Measurements from ENCODE around the gene PRUNE1.

DNA sequence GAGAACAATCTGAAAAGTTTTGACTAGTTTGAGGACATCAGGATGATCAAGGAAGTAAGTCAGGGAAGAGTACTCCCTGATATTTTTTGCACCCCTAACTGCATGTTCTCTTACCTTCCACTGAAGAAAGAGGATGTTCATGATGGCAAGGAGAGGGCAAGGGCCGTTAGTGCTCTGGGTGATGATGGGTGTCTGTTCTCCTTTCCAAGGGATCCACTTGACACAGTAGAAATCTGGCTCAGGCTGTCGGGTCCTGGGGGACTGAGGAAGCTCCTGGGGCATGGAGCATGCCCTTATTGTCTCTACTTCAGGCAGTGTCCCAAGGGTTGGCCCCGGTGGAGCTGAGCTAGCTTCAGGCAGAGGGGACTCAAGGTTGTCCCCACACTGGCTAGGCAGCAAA is 6.2 kb upstream of the PRUNE1 start:
- TF ChIP-seq SMC3 (conservative IDR thresholded peaks at IDR 0.05; ENCODE audit: poor library complexity) (no peak), POLR2AphosphoS5 (IDR thresholded peaks at IDR 0.05) (no peak), MXI1 (conservative IDR thresholded peaks at IDR 0.05; ENCODE audit: poor library complexity, severe bottlenecking) (no peak), TAF1 (IDR thresholded peaks at IDR 0.05; ENCODE audit: low read depth) (no peak), EP300 (conservative IDR thresholded peaks at IDR 0.05; ENCODE audit: poor library complexity, severe bottlenecking) (no peak)
- TF ChIP-seq, protein P1, sequence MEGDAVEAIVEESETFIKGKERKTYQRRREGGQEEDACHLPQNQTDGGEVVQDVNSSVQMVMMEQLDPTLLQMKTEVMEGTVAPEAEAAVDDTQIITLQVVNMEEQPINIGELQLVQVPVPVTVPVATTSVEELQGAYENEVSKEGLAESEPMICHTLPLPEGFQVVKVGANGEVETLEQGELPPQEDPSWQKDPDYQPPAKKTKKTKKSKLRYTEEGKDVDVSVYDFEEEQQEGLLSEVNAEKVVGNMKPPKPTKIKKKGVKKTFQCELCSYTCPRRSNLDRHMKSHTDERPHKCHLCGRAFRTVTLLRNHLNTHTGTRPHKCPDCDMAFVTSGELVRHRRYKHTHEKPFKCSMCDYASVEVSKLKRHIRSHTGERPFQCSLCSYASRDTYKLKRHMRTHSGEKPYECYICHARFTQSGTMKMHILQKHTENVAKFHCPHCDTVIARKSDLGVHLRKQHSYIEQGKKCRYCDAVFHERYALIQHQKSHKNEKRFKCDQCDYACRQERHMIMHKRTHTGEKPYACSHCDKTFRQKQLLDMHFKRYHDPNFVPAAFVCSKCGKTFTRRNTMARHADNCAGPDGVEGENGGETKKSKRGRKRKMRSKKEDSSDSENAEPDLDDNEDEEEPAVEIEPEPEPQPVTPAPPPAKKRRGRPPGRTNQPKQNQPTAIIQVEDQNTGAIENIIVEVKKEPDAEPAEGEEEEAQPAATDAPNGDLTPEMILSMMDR (IDR thresholded peaks at IDR 0.05; ENCODE audit: poor library complexity, severe bottlenecking) = no peak
- TF ChIP-seq, protein P2, sequence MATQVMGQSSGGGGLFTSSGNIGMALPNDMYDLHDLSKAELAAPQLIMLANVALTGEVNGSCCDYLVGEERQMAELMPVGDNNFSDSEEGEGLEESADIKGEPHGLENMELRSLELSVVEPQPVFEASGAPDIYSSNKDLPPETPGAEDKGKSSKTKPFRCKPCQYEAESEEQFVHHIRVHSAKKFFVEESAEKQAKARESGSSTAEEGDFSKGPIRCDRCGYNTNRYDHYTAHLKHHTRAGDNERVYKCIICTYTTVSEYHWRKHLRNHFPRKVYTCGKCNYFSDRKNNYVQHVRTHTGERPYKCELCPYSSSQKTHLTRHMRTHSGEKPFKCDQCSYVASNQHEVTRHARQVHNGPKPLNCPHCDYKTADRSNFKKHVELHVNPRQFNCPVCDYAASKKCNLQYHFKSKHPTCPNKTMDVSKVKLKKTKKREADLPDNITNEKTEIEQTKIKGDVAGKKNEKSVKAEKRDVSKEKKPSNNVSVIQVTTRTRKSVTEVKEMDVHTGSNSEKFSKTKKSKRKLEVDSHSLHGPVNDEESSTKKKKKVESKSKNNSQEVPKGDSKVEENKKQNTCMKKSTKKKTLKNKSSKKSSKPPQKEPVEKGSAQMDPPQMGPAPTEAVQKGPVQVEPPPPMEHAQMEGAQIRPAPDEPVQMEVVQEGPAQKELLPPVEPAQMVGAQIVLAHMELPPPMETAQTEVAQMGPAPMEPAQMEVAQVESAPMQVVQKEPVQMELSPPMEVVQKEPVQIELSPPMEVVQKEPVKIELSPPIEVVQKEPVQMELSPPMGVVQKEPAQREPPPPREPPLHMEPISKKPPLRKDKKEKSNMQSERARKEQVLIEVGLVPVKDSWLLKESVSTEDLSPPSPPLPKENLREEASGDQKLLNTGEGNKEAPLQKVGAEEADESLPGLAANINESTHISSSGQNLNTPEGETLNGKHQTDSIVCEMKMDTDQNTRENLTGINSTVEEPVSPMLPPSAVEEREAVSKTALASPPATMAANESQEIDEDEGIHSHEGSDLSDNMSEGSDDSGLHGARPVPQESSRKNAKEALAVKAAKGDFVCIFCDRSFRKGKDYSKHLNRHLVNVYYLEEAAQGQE (IDR thresholded peaks at IDR 0.05; ENCODE audit: borderline replicate concordance) = no peak

Measured in neural cell (in vitro differentiated cells).